ENCODE data around the gene CST9L. TPM values are rescaled to one million over a fixed set of nuclear protein-coding genes. Genes with fewer than 3 reads are reported as not detected.

The CST9L gene
- not detected in 2 replicates for total RNA-seq (2021)
- not detected for Bru-seq, nascent RNA
- percentile 13 among the genes with signal in this experiment for BruChase-seq, experiment 1, labeled RNA remaining after a 2-hour chase
- percentile 13 among the genes with signal in this experiment for BruChase-seq, experiment 2, labeled RNA remaining after a 6-hour chase
- long read RNA-seq = 0 reads

- ChIA-PET POLR2A (ENCODE audit: low non-redundant PET) (no interaction called here), CTCF (no interaction called here)
- H3K9me3 ChIP-seq (ENCODE audit: low read depth, low read length, poor library complexity, severe bottlenecking) = no peaks in the 10 kb centered on the region
- H3K27me3 ChIP-seq (replicated peaks; ENCODE audit: insufficient read depth, low read depth, low read length, poor library complexity) = no peaks in the 10 kb centered on the region
- no TSS peak for BruUV-seq (replicated peaks)
- H3K36me3 ChIP-seq (ENCODE audit: insufficient read depth, low read length, poor library complexity, severe bottlenecking) = no peaks in the 10 kb centered on the region
- no peaks in the 10 kb centered on the region for H3K4me1 ChIP-seq (ENCODE audit: insufficient read depth, low read length, poor library complexity, severe bottlenecking)
- H3K4me3 ChIP-seq (ENCODE audit: low read depth, low read length, poor library complexity, severe bottlenecking) = no peak within 1 kb of the TSS
- TF ChIP-seq CTCF (conservative IDR thresholded peaks at IDR 0.05; ENCODE audit: low read depth, low read length) (no peak), EZH2 (IDR thresholded peaks at IDR 0.05; ENCODE audit: borderline replicate concordance, low read depth, low read length, poor library complexity, severe bottlenecking) (no peak)
- DNase-seq (ENCODE audit: low spot score) = no peak
- H3K27ac ChIP-seq (ENCODE audit: low read depth, low read length, poor library complexity, severe bottlenecking) = no peak within 1 kb of the TSS
- intact Hi-C loops (cut with micrococcal nuclease; ENCODE audit: unreplicated experiment) = no loop called here
These were observed at the start of gene CST9L for GRCh38 chr20:23568320-23568970. Gene CST9L, minus strand, starts transcription at chr20:23568484. Its CDS starts 34 bp downstream, at chr20:23568450.

DNA sequence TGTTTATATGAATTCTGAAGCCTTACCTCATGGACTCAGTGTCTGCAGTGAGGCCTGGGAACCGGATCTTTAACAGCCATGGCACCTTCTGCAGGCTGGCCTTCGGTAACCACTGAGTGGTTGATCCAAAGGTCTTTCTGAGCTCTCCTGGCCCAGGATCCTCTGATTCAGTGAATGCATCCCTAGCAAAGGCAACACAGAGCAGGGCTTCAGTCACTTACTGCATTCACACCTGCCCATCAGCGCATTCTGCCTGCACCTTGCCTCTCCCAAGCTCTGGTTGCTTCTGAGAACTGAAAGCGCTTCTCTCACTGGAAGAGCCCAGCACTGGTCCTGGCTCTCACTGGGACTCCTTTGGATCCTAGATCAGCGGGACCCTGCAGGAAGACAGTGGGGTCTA is 45.9 kb upstream of the CST9L start:
- CTCF ChIA-PET = no interaction called here
- intact Hi-C loops (cut with micrococcal nuclease; ENCODE audit: unreplicated experiment) = no loop called here

DNA sequence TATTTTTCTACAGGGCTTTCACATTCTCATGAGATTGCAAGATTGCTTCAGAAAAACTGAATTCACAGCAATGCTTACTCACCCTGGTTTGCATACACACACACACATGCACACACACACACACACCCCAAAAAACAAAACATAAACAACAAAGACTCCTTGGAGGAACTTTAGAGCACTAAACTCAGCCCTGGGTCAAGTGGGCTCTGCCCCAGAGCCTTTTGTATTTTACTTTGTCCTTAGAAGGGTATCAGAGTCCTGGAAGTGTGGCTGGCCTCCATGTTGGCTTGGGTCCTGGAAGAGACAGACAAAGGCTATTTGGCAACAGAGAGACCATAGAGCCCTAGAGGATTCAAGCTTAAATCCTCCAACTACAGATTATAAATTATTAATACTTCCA is 45.4 kb upstream of the CST9L start:
- H3K4me3 ChIP-seq (ENCODE audit: low read depth, low read length, poor library complexity, severe bottlenecking) = no peak overlapping the region
- H3K9me3 ChIP-seq (ENCODE audit: low read depth, low read length, poor library complexity, severe bottlenecking) = no peaks in the 10 kb centered on the region
- no peaks in the 10 kb centered on the region for H3K36me3 ChIP-seq (ENCODE audit: insufficient read depth, low read length, poor library complexity, severe bottlenecking)
- no peak for TF ChIP-seq CTCF (conservative IDR thresholded peaks at IDR 0.05; ENCODE audit: low read depth, low read length)
- no peak for TF ChIP-seq EZH2 (IDR thresholded peaks at IDR 0.05; ENCODE audit: borderline replicate concordance, low read depth, low read length, poor library complexity, severe bottlenecking)
- DNase-seq (ENCODE audit: low spot score) = no peak
- no peaks in the 10 kb centered on the region for H3K4me1 ChIP-seq (ENCODE audit: insufficient read depth, low read length, poor library complexity, severe bottlenecking)
- H3K27me3 ChIP-seq (replicated peaks; ENCODE audit: insufficient read depth, low read depth, low read length, poor library complexity) = no peaks in the 10 kb centered on the region
- POLR2A ChIA-PET (ENCODE audit: low non-redundant PET) = no interaction called here
- CTCF ChIA-PET = no interaction called here
- H3K27ac ChIP-seq (ENCODE audit: low read depth, low read length, poor library complexity, severe bottlenecking) = no peak overlapping the region
- no TSS peak for BruUV-seq (replicated peaks)
- intact Hi-C loops (cut with micrococcal nuclease; ENCODE audit: unreplicated experiment) = no loop called here

More for the DNA sequence above, 45.9 kb upstream of the CST9L start:
- TF ChIP-seq CTCF (conservative IDR thresholded peaks at IDR 0.05; ENCODE audit: low read depth, low read length) (no peak), EZH2 (IDR thresholded peaks at IDR 0.05; ENCODE audit: borderline replicate concordance, low read depth, low read length, poor library complexity, severe bottlenecking) (no peak)
- Histone ChIP-seq H3K27me3 (replicated peaks; ENCODE audit: insufficient read depth, low read depth, low read length, poor library complexity) (no peaks in the 10 kb centered on the region), H3K4me3 (ENCODE audit: low read depth, low read length, poor library complexity, severe bottlenecking) (no peak overlapping the region), H3K36me3 (ENCODE audit: insufficient read depth, low read length, poor library complexity, severe bottlenecking) (no peaks in the 10 kb centered on the region), H3K4me1 (ENCODE audit: insufficient read depth, low read length, poor library complexity, severe bottlenecking) (no peaks in the 10 kb centered on the region), H3K27ac (ENCODE audit: low read depth, low read length, poor library complexity, severe bottlenecking) (no peak overlapping the region), H3K9me3 (ENCODE audit: low read depth, low read length, poor library complexity, severe bottlenecking) (no peaks in the 10 kb centered on the region)
- POLR2A ChIA-PET (ENCODE audit: low non-redundant PET) = no interaction called here
- no TSS peak for BruUV-seq (replicated peaks)
- no peak for DNase-seq (ENCODE audit: low spot score)
